Hematopoietic multipotent progenitor cell (in vitro differentiated cells): Measurements from ENCODE around the gene COL23A1. TPM values are rescaled to one million over a fixed set of nuclear protein-coding genes. Genes with fewer than 3 reads are reported as not detected.
A peak's percentile ranks its signal among the peaks of the same experiment; 100 is the strongest.

Source experiments
- DNase-seq, 3 donors: peaks; one replicate each; pipeline ENCODE4 v3.0.0-alpha.2; 2011 to 2015; ENCODE audit warnings: low read depth in 2 of 3, low spot score in 2 of 3
- total RNA-seq: library from RNA; depleted of rRNA; stranded (reverse); fragments of >200 nt; gene quantifications from one replicate; pipeline ENCODE4 v1.2.3, GENCODE V29; 2012

Gene COL23A1
- total RNA-seq, 1 donor, result 0.27 TPM

- DNase-seq, result no peak
These were observed 160.6 kb downstream of the COL23A1 start for GRCh38 chr5:178429491-178430185.

GRCh38 chr5:178429156-178429468 is 161.1 kb downstream of the COL23A1 start:
- DNase-seq, result no peak

- no peak for DNase-seq
These were observed 161.6 kb downstream of the COL23A1 start for GRCh38 chr5:178428341-178429155.

- no peak for DNase-seq
These were observed 162.5 kb downstream of the COL23A1 start for GRCh38 chr5:178427576-178428197.

GRCh38 chr5:178426326-178427130 is 163.7 kb downstream of the COL23A1 start:
- DNase-seq, result no peak

- no peak for DNase-seq
These were observed 164.5 kb downstream of the COL23A1 start for GRCh38 chr5:178425621-178426068.

GRCh38 chr5:178424810-178425177 is 165.4 kb downstream of the COL23A1 start:
- DNase-seq, result no peak

GRCh38 chr5:178423901-178424809 is 166.0 kb downstream of the COL23A1 start:
- peak in 1 of 3 donors; percentile 4 for DNase-seq

GRCh38 chr5:178423431-178423830 is 166.8 kb downstream of the COL23A1 start:
- DNase-seq, result no peak

GRCh38 chr5:178422400-178422775 is 167.8 kb downstream of the COL23A1 start:
- DNase-seq, result no peak

GRCh38 chr5:178421699-178422399 is 168.3 kb downstream of the COL23A1 start:
- no peak for DNase-seq

GRCh38 chr5:178421128-178421527 is 169.1 kb downstream of the COL23A1 start:
- no peak for DNase-seq

- no peak for DNase-seq
These were observed 169.8 kb downstream of the COL23A1 start for GRCh38 chr5:178420354-178420781.

- DNase-seq, result no peak
These were observed 170.5 kb downstream of the COL23A1 start for GRCh38 chr5:178419651-178420050.

GRCh38 chr5:178419196-178419595 is 171.0 kb downstream of the COL23A1 start:
- no peak for DNase-seq

GRCh38 chr5:178418471-178419010 is 171.7 kb downstream of the COL23A1 start:
- DNase-seq, result no peak

GRCh38 chr5:178418031-178418430 is 172.2 kb downstream of the COL23A1 start:
- DNase-seq, result no peak

GRCh38 chr5:178417391-178417811 is 172.8 kb downstream of the COL23A1 start:
- peak in 2 of 3 donors; percentile 47 to 58 for DNase-seq

GRCh38 chr5:178416919-178417318 is 173.3 kb downstream of the COL23A1 start:
- no peak for DNase-seq
